Suprapubic skin (tissue), 4 donors: ENCODE data around the gene LARGE1.

Source experiments
- CTCF ChIP-seq, 2 donors: fragments of 200-600 bp in 1 of 2; fragments of 450-650 bp in 1 of 2; sonication (generic) in 1 of 2; IDR thresholded peaks; one replicate each; pipeline ENCODE4 v1.5.1; 2016 to 2019; ENCODE audit warnings: antibody characterized with exemption in 2 of 2, mild to moderate bottlenecking in 1 of 2, moderate library complexity in 1 of 2
- POLR2A ChIP-seq, 2 donors: fragments of 450-650 bp; IDR thresholded peaks; one replicate each; pipeline ENCODE4 v1.6.1; 2017; ENCODE audit warnings: antibody characterized with exemption in 2 of 2, mild to moderate bottlenecking in 2 of 2, moderate library complexity in 2 of 2
- POLR2AphosphoS5 ChIP-seq, 3 donors: sonication (generic); formaldehyde crosslinking; IDR thresholded peaks; one replicate each; pipeline ENCODE4 v1.6.1; 2017; ENCODE audit warnings: antibody characterized with exemption in 3 of 3

GRCh38 chr22:33496112-33496511 lies 424.2 kb downstream of the LARGE1 start:
- TF ChIP-seq CTCF (IDR thresholded peaks at IDR 0.05) (no peak), POLR2A (IDR thresholded peaks at IDR 0.05) (no peak), POLR2AphosphoS5 (IDR thresholded peaks at IDR 0.05) (no peak)
